Subcutaneous abdominal adipose tissue (tissue), 5 donors: ENCODE measurements around the gene PLEKHG3.

Experiments
- H3K27ac ChIP-seq: one replicate; pipeline ENCODE4 v1.7.0; 2013; ENCODE audit warnings: low read depth, mild to moderate bottlenecking, inconsistent platforms, low read length, moderate library complexity
- H3K27me3 ChIP-seq, 5 donors: one replicate each; pipeline ENCODE4 v1.7.0; 2013; ENCODE audit warnings: low read length in 5 of 5, inconsistent platforms in 1 of 5; ENCODE audit not compliant: control insufficient read depth in 5 of 5, insufficient read depth in 4 of 5
- H3K36me3 ChIP-seq, 5 donors: one replicate each; pipeline ENCODE4 v1.7.0; 2013; ENCODE audit warnings: low read length in 5 of 5; ENCODE audit not compliant: control insufficient read depth in 5 of 5, insufficient read depth in 5 of 5
- H3K4me1 ChIP-seq, 5 donors: one replicate each; pipeline ENCODE4 v1.7.0; 2013; ENCODE audit warnings: low read length in 5 of 5, mild to moderate bottlenecking in 3 of 5, moderate library complexity in 1 of 5; ENCODE audit not compliant: control insufficient read depth in 5 of 5, insufficient read depth in 5 of 5
- H3K4me3 ChIP-seq, 5 donors: one replicate each; pipeline ENCODE4 v1.7.0; 2013; ENCODE audit warnings: low read length in 5 of 5, low read depth in 1 of 5
- H3K9ac ChIP-seq, 5 donors: one replicate each; pipeline ENCODE4 v1.7.0; 2013; ENCODE audit warnings: low read length in 5 of 5, mild to moderate bottlenecking in 4 of 5, moderate library complexity in 3 of 5
- H3K9me3 ChIP-seq, 5 donors: one replicate each; pipeline ENCODE4 v1.7.0; 2013; ENCODE audit warnings: low read length in 5 of 5; ENCODE audit not compliant: control insufficient read depth in 5 of 5
- donor health status: healthy.
- donor health status: healthy.
- donor health status: healthy.
- donor health status: healthy.
- donor health status: healthy.

The PLEKHG3 gene

DNA sequence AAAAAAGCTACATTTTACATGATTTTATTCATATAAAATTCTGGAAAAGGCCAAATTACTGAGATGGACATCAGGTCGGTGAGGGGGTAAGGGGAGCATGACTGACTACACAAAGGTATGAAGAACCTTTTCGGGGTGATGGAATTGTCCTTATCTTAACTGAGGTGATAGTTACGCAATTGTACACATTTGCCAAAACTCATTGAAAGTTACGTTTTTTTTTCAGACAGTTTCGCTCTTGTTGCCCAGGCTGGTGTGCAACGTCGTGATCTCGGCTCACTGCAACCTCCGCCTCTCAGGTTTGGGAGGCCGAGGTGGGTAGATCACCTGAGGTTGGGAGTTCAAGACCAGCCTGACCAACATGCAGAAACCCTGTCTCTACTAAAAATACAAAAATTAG, 29.4 kb upstream of the PLEKHG3 start:
- no peak overlapping the region for H3K27ac ChIP-seq
- no peak overlapping the region for H3K9ac ChIP-seq
- no peak overlapping the region for H3K4me3 ChIP-seq
- H3K27me3 ChIP-seq, result no peaks in the 10 kb centered on the region
- peaks cover 0 to 8% (median 3%) of the 10 kb centered on the region in 5 donors for H3K4me1 ChIP-seq
- no peaks in the 10 kb centered on the region for H3K9me3 ChIP-seq
- H3K36me3 ChIP-seq, result no peaks in the 10 kb centered on the region

- no peak overlapping the region for H3K4me3 ChIP-seq
- no peaks in the 10 kb centered on the region for H3K27me3 ChIP-seq
- no peaks in the 10 kb centered on the region for H3K36me3 ChIP-seq
- no peak overlapping the region for H3K27ac ChIP-seq
- peaks cover 0 to 10% (median 3%) of the 10 kb centered on the region in 5 donors for H3K4me1 ChIP-seq
- H3K9me3 ChIP-seq, result no peaks in the 10 kb centered on the region
- no peak overlapping the region for H3K9ac ChIP-seq
Measured at GRCh38 chr14:64675312-64675711, 28.9 kb upstream of the PLEKHG3 start.

DNA sequence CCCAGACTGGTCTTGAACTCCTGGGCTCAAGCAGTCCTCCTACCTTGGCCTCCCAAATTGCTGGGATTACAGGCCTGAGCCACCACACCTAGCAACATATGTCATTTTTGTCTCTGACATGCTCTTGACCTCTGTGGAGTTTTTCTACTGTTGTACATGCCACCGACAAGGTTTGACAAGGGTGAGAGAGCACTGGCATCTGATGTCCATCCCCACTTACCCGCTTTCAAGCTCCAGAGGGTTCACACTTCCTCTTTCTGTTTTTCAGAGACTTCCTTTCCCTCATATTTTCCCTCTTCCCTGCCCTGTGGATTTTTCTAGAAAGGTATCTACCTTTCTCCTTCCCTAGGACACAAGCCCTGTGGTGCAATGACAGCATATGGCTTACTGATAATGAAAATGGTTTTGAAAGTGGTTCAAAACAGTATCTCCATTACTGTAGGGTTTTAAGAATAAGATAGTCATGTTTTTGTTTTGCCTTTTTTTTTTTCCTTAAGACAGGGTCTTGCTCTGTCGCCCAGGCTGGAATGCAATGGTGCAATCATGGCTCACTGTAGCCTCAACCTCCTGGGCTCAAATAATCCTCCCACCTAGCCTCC, 27.7 kb upstream of the PLEKHG3 start:
- H3K27ac ChIP-seq, result no peak overlapping the region

DNA sequence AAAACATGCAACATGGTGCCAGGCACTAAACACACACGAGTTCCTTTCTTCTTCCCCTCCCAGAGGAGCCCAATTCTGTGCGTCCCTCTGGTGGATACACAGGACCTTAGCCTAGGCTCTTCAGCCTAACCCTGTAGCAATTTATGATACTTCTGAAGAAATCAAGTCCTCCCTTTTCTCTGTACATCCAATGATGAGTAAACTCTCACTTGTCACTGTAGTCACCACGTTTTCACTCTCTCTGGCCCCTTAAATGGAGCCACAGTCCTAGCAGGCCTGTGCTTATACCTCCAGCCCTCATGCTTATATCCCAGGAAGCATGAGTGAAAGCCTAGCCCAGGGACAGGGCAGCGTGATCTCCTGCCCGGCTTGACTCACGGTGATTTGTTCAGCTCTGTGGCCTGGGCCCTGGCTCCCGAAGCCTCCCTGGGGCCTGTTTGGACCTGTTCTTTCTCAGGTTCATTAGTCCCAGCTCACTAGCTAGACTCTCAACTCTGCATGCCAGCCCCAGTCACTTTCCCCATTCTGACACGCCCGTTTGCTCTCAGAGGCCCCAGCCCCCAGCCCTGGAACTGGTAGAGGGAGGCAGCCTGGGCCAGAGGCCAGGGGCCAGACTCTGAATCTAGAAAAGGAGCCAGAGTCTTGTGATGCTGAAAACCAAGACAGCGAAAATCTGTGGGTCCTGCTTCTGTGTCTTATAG, 24.1 kb upstream of the PLEKHG3 start:
- Histone ChIP-seq H3K9me3 (no peaks in the 10 kb centered on the region), H3K27ac (no peak overlapping the region), H3K9ac (no peak overlapping the region), H3K4me1 (peaks cover 0 to 24% (median 10%) of the 10 kb centered on the region in 5 donors), H3K4me3 (no peak overlapping the region), H3K36me3 (no peaks in the 10 kb centered on the region), H3K27me3 (no peaks in the 10 kb centered on the region)

More for the DNA sequence above, 27.7 kb upstream of the PLEKHG3 start:
- no peaks in the 10 kb centered on the region for H3K9me3 ChIP-seq
- H3K27me3 ChIP-seq, result no peaks in the 10 kb centered on the region
- peaks cover 0 to 16% (median 3%) of the 10 kb centered on the region in 5 donors for H3K4me1 ChIP-seq
- H3K9ac ChIP-seq, result no peak overlapping the region
- H3K4me3 ChIP-seq, result no peak overlapping the region
- H3K36me3 ChIP-seq, result no peaks in the 10 kb centered on the region

DNA sequence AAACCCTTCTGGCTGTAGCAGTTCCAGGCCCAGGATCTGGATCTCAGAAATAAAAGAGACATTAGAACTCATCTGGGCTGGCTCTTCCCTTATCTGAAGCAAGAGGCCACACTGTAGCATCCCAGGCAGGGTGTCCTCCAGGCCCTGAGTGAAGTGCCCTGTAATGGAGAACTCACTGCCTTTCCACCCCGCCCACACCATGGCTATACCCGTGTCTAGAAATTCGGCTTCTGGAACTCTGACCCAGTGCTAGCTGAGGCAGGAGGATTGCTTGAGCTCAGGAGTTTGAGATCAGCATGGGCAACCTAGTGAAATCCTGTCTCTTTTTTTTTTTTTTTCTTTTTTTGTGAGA, 23.5 kb upstream of the PLEKHG3 start:
- Histone ChIP-seq H3K27me3 (no peaks in the 10 kb centered on the region), H3K27ac (no peak overlapping the region), H3K4me1 (peaks cover 0 to 24% (median 8%) of the 10 kb centered on the region in 5 donors), H3K36me3 (no peaks in the 10 kb centered on the region), H3K9ac (no peak overlapping the region), H3K9me3 (no peaks in the 10 kb centered on the region), H3K4me3 (no peak overlapping the region)

GRCh38 chr14:64681796-64682710, 22.2 kb upstream of the PLEKHG3 start:
- Histone ChIP-seq H3K4me3 (peak overlapping the region in 1 of 5 donors; percentile 19), H3K9ac (peak overlapping the region in 1 of 5 donors; percentile 42), H3K4me1 (peaks cover 0 to 24% (median 8%) of the 10 kb centered on the region in 5 donors), H3K27me3 (no peaks in the 10 kb centered on the region), H3K36me3 (no peaks in the 10 kb centered on the region), H3K27ac (no peak overlapping the region), H3K9me3 (no peaks in the 10 kb centered on the region)

DNA sequence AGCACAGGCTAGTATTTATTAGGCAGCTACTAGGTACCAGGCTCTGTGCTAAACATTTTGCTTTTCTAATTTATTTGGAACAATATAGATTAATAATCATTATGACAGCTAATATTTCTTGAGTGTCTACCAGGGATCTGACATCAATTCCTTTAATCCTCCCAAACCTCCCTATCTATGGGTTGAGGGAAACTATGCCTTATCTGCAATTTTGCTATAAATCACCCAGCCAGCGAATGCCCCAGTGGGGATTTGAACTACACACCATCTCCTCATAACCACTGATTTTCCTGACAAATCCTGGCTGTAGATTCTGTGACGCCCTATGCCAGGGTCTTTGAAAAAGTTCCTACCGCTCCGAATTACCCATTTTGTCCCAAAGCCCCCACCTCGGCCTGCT, 21.4 kb upstream of the PLEKHG3 start:
- no peaks in the 10 kb centered on the region for H3K27me3 ChIP-seq
- H3K4me3 ChIP-seq, result no peak overlapping the region
- H3K27ac ChIP-seq, result no peak overlapping the region
- H3K9me3 ChIP-seq, result no peaks in the 10 kb centered on the region
- H3K9ac ChIP-seq, result no peak overlapping the region
- H3K36me3 ChIP-seq, result no peaks in the 10 kb centered on the region
- peaks cover 0 to 24% (median 8%) of the 10 kb centered on the region in 5 donors for H3K4me1 ChIP-seq

- Histone ChIP-seq H3K27me3 (no peaks in the 10 kb centered on the region), H3K27ac (no peak overlapping the region), H3K4me3 (no peak overlapping the region), H3K9ac (no peak overlapping the region), H3K36me3 (no peaks in the 10 kb centered on the region), H3K9me3 (no peaks in the 10 kb centered on the region), H3K4me1 (peaks cover 0 to 24% (median 8%) of the 10 kb centered on the region in 5 donors)
Measured at GRCh38 chr14:64683264-64683663, 21.0 kb upstream of the PLEKHG3 start.

- no peak overlapping the region for H3K9ac ChIP-seq
- no peak overlapping the region for H3K27ac ChIP-seq
- H3K4me1 ChIP-seq, result peaks cover 0 to 24% (median 8%) of the 10 kb centered on the region in 5 donors
- H3K9me3 ChIP-seq, result no peaks in the 10 kb centered on the region
- H3K36me3 ChIP-seq, result no peaks in the 10 kb centered on the region
- H3K4me3 ChIP-seq, result no peak overlapping the region
- no peaks in the 10 kb centered on the region for H3K27me3 ChIP-seq
Measured at GRCh38 chr14:64684091-64684490, 20.1 kb upstream of the PLEKHG3 start.
